Subcutaneous adipose tissue (tissue), 4 donors: ENCODE measurements around the gene LSM4. TPM values are rescaled to one million over a fixed set of nuclear protein-coding genes. Genes with fewer than 3 reads are reported as not detected.

Experiments used
- CTCF ChIP-seq: fragments of 450-650 bp; IDR thresholded peaks from one replicate; pipeline ENCODE4 v1.5.1; 2016; ENCODE audit warnings: low read depth, mild to moderate bottlenecking, control low read depth, antibody characterized with exemption, moderate library complexity
- total RNA-seq, 4 donors: library from RNA; depleted of rRNA; stranded (reverse); fragments of >200 nt; gene quantifications; one replicate each; pipeline ENCODE4 v1.1.0, GENCODE V29; 2016

LSM4 gene
- total RNA-seq, 4 donors from 2014 or later: 70.3 to 87.7 (median 81.4) TPM

DNA sequence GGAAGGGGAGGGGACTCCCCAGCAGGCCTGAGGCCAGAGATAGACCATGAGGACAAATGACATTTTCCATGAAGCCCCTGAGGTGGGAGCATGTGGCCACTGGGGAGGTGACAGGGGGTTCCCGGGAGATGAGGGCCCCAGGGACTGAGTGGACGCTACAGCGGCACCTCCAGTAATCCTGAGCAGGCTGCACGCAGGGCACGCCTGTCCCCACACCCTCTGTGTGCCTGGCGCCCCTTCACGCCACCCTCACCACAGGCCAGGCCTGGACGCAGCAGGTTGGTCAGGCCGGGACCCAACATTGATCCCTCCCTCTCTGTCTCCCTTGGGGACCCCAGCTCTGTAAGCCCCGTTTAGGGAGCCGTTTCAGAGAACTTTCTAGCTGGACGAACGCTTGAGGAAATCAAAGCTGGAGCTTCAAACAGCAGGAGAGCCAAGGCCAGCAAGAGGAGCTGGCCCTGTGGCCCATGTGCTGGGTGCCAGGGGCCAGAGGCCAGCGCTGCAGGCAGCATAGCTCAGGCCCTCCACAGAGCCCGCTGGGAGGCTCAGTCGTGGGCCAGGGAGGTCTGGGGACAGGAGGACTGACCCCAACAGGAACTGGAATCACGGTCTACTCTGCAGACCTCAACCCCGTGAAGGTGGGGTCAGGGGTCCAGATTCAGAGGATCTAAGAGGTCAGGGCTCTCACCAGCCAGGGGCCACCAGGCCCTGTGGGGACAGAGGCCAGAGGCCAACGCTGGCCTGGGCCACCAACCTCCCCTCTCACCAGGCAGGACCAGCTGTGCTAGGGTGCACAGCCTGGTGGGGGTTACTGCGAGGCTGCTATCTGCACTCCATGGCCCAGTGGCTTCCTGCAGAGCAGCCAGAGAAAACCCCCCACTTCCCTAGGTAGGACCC, 14.6 kb downstream of the LSM4 start:
- TF ChIP-seq CTCF: no peak

DNA sequence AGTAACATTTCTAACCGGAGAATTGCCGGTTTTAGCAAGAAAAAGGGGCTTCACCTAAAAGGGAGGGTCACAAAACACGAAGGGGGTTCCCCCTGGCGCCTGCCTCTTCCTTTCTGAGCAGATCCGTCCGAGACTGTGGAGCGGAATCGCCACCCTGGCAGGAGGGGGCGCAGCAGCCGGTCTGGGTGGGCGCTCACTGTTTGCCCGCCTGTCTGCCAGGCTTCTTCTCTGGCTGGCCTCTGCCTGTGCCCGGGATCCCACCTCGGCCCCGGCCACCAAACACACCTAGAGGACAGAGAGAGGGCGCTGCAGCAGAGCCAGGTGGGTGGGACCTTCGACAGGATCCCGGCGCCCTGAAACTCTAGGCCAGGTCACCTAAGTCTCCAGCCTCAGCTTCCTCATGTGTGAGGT, 15.6 kb downstream of the LSM4 start:
- no peak for TF ChIP-seq CTCF

DNA sequence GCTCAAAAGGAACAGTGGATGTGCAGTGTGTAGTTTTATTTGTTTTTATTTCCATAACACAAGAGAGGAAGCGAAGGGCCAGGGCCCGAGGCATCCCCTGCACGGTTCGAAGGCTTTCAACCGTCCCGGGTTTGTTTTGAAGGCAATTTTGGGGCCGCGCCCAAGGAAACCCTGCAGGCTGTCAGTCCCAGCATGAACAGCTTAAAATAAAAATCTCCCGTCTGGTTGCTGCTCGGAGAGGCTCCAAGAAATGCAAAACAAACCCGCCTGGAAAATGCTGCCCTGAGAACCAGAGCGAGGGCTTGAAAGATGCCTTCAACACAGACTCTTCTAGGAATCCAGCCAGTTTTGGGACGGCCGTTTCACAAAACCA, 16.0 kb downstream of the LSM4 start:
- no peak for TF ChIP-seq CTCF

DNA sequence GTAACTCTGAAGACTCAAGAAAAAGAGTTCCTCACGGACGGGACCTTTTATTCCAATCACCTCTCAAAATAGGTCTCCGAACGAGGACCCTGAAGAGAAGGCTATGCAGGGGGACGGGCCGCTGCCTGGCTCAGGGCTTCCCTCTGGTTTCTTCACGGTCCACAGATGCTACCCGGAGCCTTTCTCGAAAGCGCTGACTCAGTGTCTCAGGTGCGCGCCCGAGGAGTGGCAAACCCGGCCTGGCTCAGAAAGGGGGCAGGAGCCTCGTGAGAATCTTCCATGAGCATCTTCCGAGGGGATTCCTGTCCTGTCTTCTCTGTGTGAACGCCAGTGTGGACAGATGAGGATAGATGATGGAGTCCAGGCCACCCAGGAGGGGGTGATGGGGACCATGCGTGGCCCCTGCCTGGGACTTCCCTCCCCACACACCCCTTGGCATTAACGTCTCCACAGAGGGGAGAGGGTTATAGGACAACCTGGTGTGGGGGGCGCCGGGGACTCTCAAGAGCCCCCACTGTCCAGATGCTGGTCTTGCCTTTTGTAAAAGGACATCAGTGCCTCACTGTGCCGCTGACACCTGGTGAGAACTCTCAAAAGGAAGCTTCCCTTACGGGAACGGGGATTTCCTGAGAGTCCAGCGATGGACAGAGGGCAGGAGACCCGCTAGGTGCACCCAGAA, 16.5 kb downstream of the LSM4 start:
- TF ChIP-seq CTCF: no peak

GRCh38 chr19:18304458-18305310, 18.2 kb downstream of the LSM4 start:
- TF ChIP-seq CTCF: no peak

DNA sequence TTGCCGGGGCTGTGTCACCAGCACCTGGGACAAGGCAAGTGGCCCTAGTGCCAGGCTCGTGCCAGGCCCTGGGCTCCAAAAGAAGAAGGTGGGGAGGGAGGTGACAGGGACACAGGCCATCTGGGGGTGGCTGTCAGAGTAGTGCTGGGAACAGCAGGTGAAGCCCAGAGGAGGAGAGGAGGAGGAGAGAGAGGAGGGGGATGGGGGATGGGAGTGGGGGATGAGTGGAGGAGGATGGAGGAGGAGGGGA, 18.7 kb downstream of the LSM4 start:
- TF ChIP-seq CTCF: no peak

GRCh38 chr19:18301718-18302111, 21.2 kb downstream of the LSM4 start:
- TF ChIP-seq CTCF: no peak
